ENCODE measurements around the gene ROBO2. TPM values are rescaled to one million over a fixed set of nuclear protein-coding genes. Genes with fewer than 3 reads are reported as not detected.

Gene ROBO2
- total and polyA plus RNA-seq, 2 experiments from 2014 or later, result 1.5 to 7.8 TPM

GRCh38 chr3:77079988-77080610 lies 40.2 kb downstream of the ROBO2 start:
- no peaks in the 10 kb centered on the region for H3K36me3 Mint-ChIP-seq (ENCODE audit: low read depth)
- Histone ChIP-seq H3K79me2 (replicated peaks; ENCODE audit: insufficient read depth) (no peaks in the 10 kb centered on the region), H3K9me2 (ENCODE audit: insufficient read depth) (no peaks in the 10 kb centered on the region), H3F3A (replicated peaks; ENCODE audit: low read depth) (no peaks in the 10 kb centered on the region), H3K36me3 (ENCODE audit: insufficient read depth) (no peaks in the 10 kb centered on the region), H3K4me3 (peak overlapping the region; percentile 1; the same call in 1 of the 2 replicates), H4K20me1 (replicated peaks; ENCODE audit: insufficient read depth) (no peaks in the 10 kb centered on the region), H3K27me3 (ENCODE audit: insufficient read depth) (no peaks in the 10 kb centered on the region), H3K4me2 (peak overlapping the region; percentile 48), H3K27ac (ENCODE audit: low read depth) (peak overlapping the region; percentile 5; the same call in 1 of the 2 replicates), H2AFZ (no peak overlapping the region), H3K4me1 (ENCODE audit: insufficient read depth) (peaks cover 19% of the 10 kb centered on the region)
- peak; percentile 99 for ATAC-seq
- TF ChIP-seq CTCF (conservative IDR thresholded peaks at IDR 0.05; ENCODE audit: low read depth in 2 of 2) (no peak), ZNF114 (CRISPR knock-in tag; IDR thresholded peaks at IDR 0.05) (no peak), ETS1 (IDR thresholded peaks at IDR 0.05) (no peak), STAT1 (IDR thresholded peaks at IDR 0.05; ENCODE audit: unreplicated experiment) (no peak), ZNF462 (CRISPR knock-in tag; IDR thresholded peaks at IDR 0.05) (peak; percentile 75), EZH2 (IDR thresholded peaks at IDR 0.05; ENCODE audit: low read depth, unreplicated experiment) (no peak), POLR2AphosphoS5 (IDR thresholded peaks at IDR 0.05; ENCODE audit: low read depth) (no peak), ZNF331 (CRISPR knock-in tag; IDR thresholded peaks at IDR 0.05; ENCODE audit: low read depth) (no peak), EZH2phosphoT487 (IDR thresholded peaks at IDR 0.05; ENCODE audit: unreplicated experiment) (no peak), JUNB (IDR thresholded peaks at IDR 0.05; ENCODE audit: unreplicated experiment) (no peak), REST (IDR thresholded peaks at IDR 0.05; ENCODE audit: unreplicated experiment) (no peak), CREB1 (CRISPR knock-in tag; IDR thresholded peaks at IDR 0.05; ENCODE audit: low read depth) (no peak), NANOG (IDR thresholded peaks at IDR 0.05; ENCODE audit: borderline replicate concordance) (peak; percentile 79; the same call in 1 of the 2 replicates)
- no peaks in the 10 kb centered on the region for H3K9me3 Mint-ChIP-seq
- peaks cover 26% of the 10 kb centered on the region for H3K4me1 Mint-ChIP-seq
- H3K27ac Mint-ChIP-seq, result peak overlapping the region; percentile 33
- H3K4me3 Mint-ChIP-seq, result peak overlapping the region; percentile 19; the same call in 1 of the 3 replicates
- no peaks in the 10 kb centered on the region for H3K27me3 Mint-ChIP-seq (ENCODE audit: insufficient read depth, low read depth, poor library complexity)
- DNase-seq (ENCODE audit: low spot score), result peak; percentile 73
